B cell (primary cell): ENCODE results near the gene EFNA5. TPM values are rescaled to one million over a fixed set of nuclear protein-coding genes. Genes with fewer than 3 reads are reported as not detected.

ENCODE experiments used
- ATAC-seq: fragments of 200-7000 bp; cut with Tn5 transposase; one replicate; pipeline ENCODE4 v1.10.0; 2021; ENCODE audit warnings: low read depth, mild to moderate bottlenecking, moderate number of reproducible peaks, moderate library complexity
- CTCF ChIA-PET: fragments of 350-600 bp; sonication (Branson Sonifier 250); formaldehyde crosslinking; loops from one replicate; lab custom pipeline; 2021; ENCODE audit warnings: antibody characterized with exemption, inconsistent platforms; lab: Charles Lee
- POLR2A ChIA-PET: fragments of 350-600 bp; sonication (Branson Sonifier 250); formaldehyde crosslinking; loops from one replicate; lab custom pipeline; 2021; ENCODE audit warnings: antibody characterized with exemption; lab: Charles Lee
- DNase-seq: peaks from one replicate; pipeline ENCODE4 v3.0.0; 2013
- H2AFZ ChIP-seq: 2 replicates; pipeline ENCODE4 v1.6.1; 2012; ENCODE audit warnings: mild to moderate bottlenecking, low read depth, low read length; ENCODE audit not compliant: insufficient read depth, poor library complexity, severe bottlenecking
- H3K27ac ChIP-seq, 2 donors: 1 replicate in 1 of 2; 2 replicates in 1 of 2; pipeline ENCODE4 v1.5.1; 2012 to 2013; ENCODE audit warnings: low read length in 2 of 2, mild to moderate bottlenecking in 2 of 2, moderate library complexity in 1 of 2
- H3K27me3 ChIP-seq, 4 experiments: fragments of 200-600 bp in 1 of 4; sonication (generic) in 1 of 4; replicated peaks in 1 of 4; 1 replicate in 2 of 4; 2 replicates in 2 of 4; pipeline versions ENCODE4 v1.6.1 to v1.7.0; 2013 to 2016; ENCODE audit warnings: low read length in 3 of 4, mild to moderate bottlenecking in 2 of 4, mixed read lengths in 1 of 4, moderate library complexity in 1 of 4; ENCODE audit not compliant: insufficient read depth in 4 of 4, control insufficient read depth in 3 of 4; ENCODE audit errors: control extremely low read depth in 1 of 4
- H3K36me3 ChIP-seq, 2 experiments: replicated peaks in 1 of 2; 1 replicate in 1 of 2; 2 replicates in 1 of 2; pipeline versions ENCODE4 v1.6.1 to v1.7.1; 2013; ENCODE audit warnings: low read length in 1 of 2; ENCODE audit not compliant: insufficient read depth in 2 of 2, control insufficient read depth in 1 of 2; ENCODE audit errors: control extremely low read depth in 1 of 2, extremely low read depth in 1 of 2
- H3K4me1 ChIP-seq, 2 donors: fragments of 200-600 bp in 1 of 2; sonication (generic) in 1 of 2; 1 replicate in 1 of 2; 2 replicates in 1 of 2; pipeline versions ENCODE4 v1.5.1 to v1.6.1; 2013 to 2017; ENCODE audit warnings: low read length in 2 of 2; ENCODE audit not compliant: control insufficient read depth in 2 of 2, insufficient read depth in 2 of 2
- H3K4me2 ChIP-seq: replicated peaks from 2 replicates; pipeline ENCODE3; 2012; ENCODE audit warnings: mild to moderate bottlenecking, low read depth, low read length; ENCODE audit not compliant: poor library complexity, severe bottlenecking
- H3K4me3 ChIP-seq, 5 experiments: fragments of 200-600 bp in 1 of 5; sonication (generic) in 1 of 5; 1 replicate in 3 of 5; 2 replicates in 2 of 5; pipeline versions ENCODE4 v1.5.1 to v1.7.0; 2011 to 2016; ENCODE audit warnings: low read length in 4 of 5, mild to moderate bottlenecking in 4 of 5, low read depth in 2 of 5, control low read depth in 1 of 5, moderate library complexity in 1 of 5; ENCODE audit not compliant: insufficient read depth in 1 of 5; ENCODE audit errors: control extremely low read depth in 1 of 5, extremely low read depth in 1 of 5
- H3K79me2 ChIP-seq: fragments of 200-600 bp; sonication (generic); one replicate; pipeline ENCODE4 v1.6.0; 2016; ENCODE audit warnings: low read length; ENCODE audit not compliant: control insufficient read depth, insufficient read depth
- H3K9ac ChIP-seq: fragments of 200-600 bp; sonication (generic); 2 replicates; pipeline ENCODE4 v1.6.1; 2017; ENCODE audit warnings: mild to moderate bottlenecking, low read length, moderate library complexity
- H3K9me3 ChIP-seq, 3 donors: one replicate each; pipeline versions ENCODE4 v1.6.1 to v1.7.1; 2013; ENCODE audit warnings: low read length in 2 of 3; ENCODE audit not compliant: control insufficient read depth in 2 of 3, insufficient read depth in 1 of 3; ENCODE audit errors: control extremely low read depth in 1 of 3
- H4K20me1 ChIP-seq: 2 replicates; pipeline ENCODE4 v1.6.0; 2012; ENCODE audit warnings: mild to moderate bottlenecking, low read length; ENCODE audit not compliant: insufficient read depth, control insufficient read depth, poor library complexity, severe bottlenecking
- H3K27ac Mint-ChIP-seq: one replicate; pipeline ENCODE4 v1.8.0; 2021; ENCODE audit warnings: mixed read lengths
- H3K27me3 Mint-ChIP-seq: one replicate; pipeline ENCODE4 v1.8.0; 2021; ENCODE audit warnings: mixed read lengths
- H3K4me1 Mint-ChIP-seq: one replicate; pipeline ENCODE4 v1.8.0; 2021; ENCODE audit warnings: mixed read lengths
- H3K4me3 Mint-ChIP-seq: one replicate; pipeline ENCODE4 v1.8.0; 2021; ENCODE audit warnings: mixed read lengths
- H3K9me3 Mint-ChIP-seq: one replicate; pipeline ENCODE4 v1.8.0; 2022; ENCODE audit warnings: mixed read lengths; ENCODE audit not compliant: insufficient read depth
- CTCF ChIP-seq: fragments of 200-600 bp; IDR thresholded peaks from one replicate; pipeline ENCODE4 v1.8.0; 2022; ENCODE audit warnings: antibody characterized with exemption, mild to moderate bottlenecking
- EZH2 ChIP-seq: IDR thresholded peaks from 2 replicates; pipeline ENCODE4 v1.6.1; 2012; ENCODE audit warnings: borderline replicate concordance, low read depth, mild to moderate bottlenecking, moderate library complexity, low read length; ENCODE audit not compliant: insufficient read depth, poor library complexity, severe bottlenecking
- WGBS: methylation state at CpG from one replicate; pipeline ENCODE4 v1.1.5; 2013; ENCODE audit warnings: missing lambda C conversion rate; ENCODE audit not compliant: insufficient coverage; 5-methylcytosine and 5-hydroxymethylcytosine counted together
- intact Hi-C: fragments of 100-400 bp; cut with micrococcal nuclease; formaldehyde crosslinking; loops from one replicate; pipeline ENCODE4 v1.10.0; 2022
- polyA plus RNA-seq: library from polyadenylated mRNA; depleted of rRNA; stranded (reverse); fragments of >200 nt; gene quantifications from 2 replicates; pipeline ENCODE4 v1.2.3, GENCODE V29; 2012
- total RNA-seq, 2 donors: library from RNA; stranded (reverse); fragments of 120-200 nt in 1 of 2; gene quantifications; 1 replicate in 1 of 2; 2 replicates in 1 of 2; pipeline versions ENCODE4 v1.2.3 to v1.2.4, GENCODE V29; 2013 to 2022

EFNA5 gene
- total and polyA plus RNA-seq, 2 donors (not counting 1 experiment from before 2014, with no cell fraction given): not detected

GRCh38 chr5:107451028-107451427 lies 219.7 kb downstream of the EFNA5 start:
- Mint-ChIP-seq H3K4me3 (no peak overlapping the region), H3K27ac (no peak overlapping the region), H3K9me3 (no peaks in the 10 kb centered on the region), H3K4me1 (no peaks in the 10 kb centered on the region), H3K27me3 (peaks cover 4% of the 10 kb centered on the region)
- no peaks in the 10 kb centered on the region for H3K36me3 ChIP-seq
- intact Hi-C loops: no loop called here
- no peaks in the 10 kb centered on the region for H3K79me2 ChIP-seq
- ATAC-seq (no peak), DNase-seq (no peak)
- ChIA-PET POLR2A (no interaction called here), CTCF (no interaction called here)
- WGBS: no CpG with 5 or more reads among the region's 3 CpGs
- no peak overlapping the region for H2AFZ ChIP-seq
- H3K27ac ChIP-seq: no peak overlapping the region
- no peaks in the 10 kb centered on the region for H4K20me1 ChIP-seq
- no peaks in the 10 kb centered on the region for H3K4me1 ChIP-seq
- TF ChIP-seq EZH2: no peak
- no peak for TF ChIP-seq CTCF
- no peak overlapping the region for H3K4me3 ChIP-seq
- H3K27me3 ChIP-seq: no peaks in the 10 kb centered on the region
- H3K4me2 ChIP-seq: no peak overlapping the region
- no peaks in the 10 kb centered on the region for H3K9me3 ChIP-seq
- no peak overlapping the region for H3K9ac ChIP-seq

- H3K36me3 ChIP-seq: no peaks in the 10 kb centered on the region
- H3K4me1 Mint-ChIP-seq: no peaks in the 10 kb centered on the region
- TF ChIP-seq EZH2 (no peak), CTCF (no peak)
- no peak for ATAC-seq
- no peak overlapping the region for H3K4me3 Mint-ChIP-seq
- H3K79me2 ChIP-seq: no peaks in the 10 kb centered on the region
- H3K27ac Mint-ChIP-seq: no peak overlapping the region
- H3K9me3 Mint-ChIP-seq: no peaks in the 10 kb centered on the region
- no peak overlapping the region for H2AFZ ChIP-seq
- H3K4me2 ChIP-seq: no peak overlapping the region
- DNase-seq: no peak
- no peak overlapping the region for H3K9ac ChIP-seq
- ChIA-PET CTCF (no interaction called here), POLR2A (no interaction called here)
- no peak overlapping the region for H3K4me3 ChIP-seq
- no peaks in the 10 kb centered on the region for H3K4me1 ChIP-seq
- WGBS: no CpG with 5 or more reads among the region's 3 CpGs
- H3K27me3 ChIP-seq: no peaks in the 10 kb centered on the region
- intact Hi-C loops: no loop called here
- H3K27me3 Mint-ChIP-seq: peaks cover 4% of the 10 kb centered on the region
- no peak overlapping the region for H3K27ac ChIP-seq
- no peaks in the 10 kb centered on the region for H4K20me1 ChIP-seq
- H3K9me3 ChIP-seq: no peaks in the 10 kb centered on the region
These were observed 220.2 kb downstream of the EFNA5 start for GRCh38 chr5:107450531-107450930.
